SK-N-MC (cell line): ENCODE results near the gene CSTF1.

Experiments used
- EZH2 ChIP-seq: fragments of 200-600 bp; sonication (generic); IDR thresholded peaks from one replicate; pipeline ENCODE4 v1.6.1; 2017; ENCODE audit warnings: antibody characterized with exemption
- POLR2AphosphoS5 ChIP-seq: IDR thresholded peaks from 2 replicates; pipeline ENCODE4 v1.6.1; 2012; ENCODE audit warnings: mild to moderate bottlenecking, low read depth, low read length, borderline replicate concordance

- no peak for TF ChIP-seq EZH2
- no peak for TF ChIP-seq POLR2AphosphoS5
Observed at GRCh38 chr20:56406910-56407309, 14.5 kb downstream of the CSTF1 start.
